HG03469 (cell line): Measurements from ENCODE around the gene PICALM.

ENCODE experiments used
- ATAC-seq: cut with Tn5 transposase; IDR thresholded peaks from one replicate; pipeline ENCODE4 v1.9.1; 2021; ENCODE audit warnings: mild to moderate bottlenecking, moderate library complexity, moderate number of reproducible peaks; ENCODE audit not compliant: unreplicated experiment

Gene PICALM

GRCh38 chr11:86081455-86081854, 12.6 kb upstream of the PICALM start:
- no peak for ATAC-seq

- ATAC-seq, result no peak
These were observed 10.5 kb upstream of the PICALM start for GRCh38 chr11:86079421-86079820.

GRCh38 chr11:86073948-86074347, 5.1 kb upstream of the PICALM start:
- ATAC-seq, result no peak

- no peak for ATAC-seq
These were observed 3.3 kb upstream of the PICALM start for GRCh38 chr11:86072211-86072610.

GRCh38 chr11:86070142-86071056, 1.5 kb upstream of the PICALM start:
- ATAC-seq, result no peak

GRCh38 chr11:86069408-86070101, 671 bp upstream of the PICALM start:
- no peak for ATAC-seq

GRCh38 chr11:86068138-86068871, 579 bp downstream of the PICALM start:
- ATAC-seq, result no peak

GRCh38 chr11:86067851-86068137, 1.1 kb downstream of the PICALM start:
- ATAC-seq, result no peak

GRCh38 chr11:86067009-86067850, 1.7 kb downstream of the PICALM start:
- ATAC-seq, result no peak

- no peak for ATAC-seq
These were observed 2.3 kb downstream of the PICALM start for GRCh38 chr11:86066657-86067008.

GRCh38 chr11:86066033-86066432, 2.9 kb downstream of the PICALM start:
- ATAC-seq, result no peak

GRCh38 chr11:86064220-86064803, 4.6 kb downstream of the PICALM start:
- ATAC-seq, result no peak

- ATAC-seq, result no peak
These were observed 5.3 kb downstream of the PICALM start for GRCh38 chr11:86063536-86063935.

- no peak for ATAC-seq
These were observed 6.2 kb downstream of the PICALM start for GRCh38 chr11:86062719-86063118.

- no peak for ATAC-seq
These were observed 7.2 kb downstream of the PICALM start for GRCh38 chr11:86061483-86062205.

- ATAC-seq, result no peak
These were observed 8.3 kb downstream of the PICALM start for GRCh38 chr11:86060544-86060943.

- ATAC-seq, result no peak
These were observed 10.5 kb downstream of the PICALM start for GRCh38 chr11:86058360-86058759.

- ATAC-seq, result peak; percentile 39
These were observed 12.5 kb downstream of the PICALM start for GRCh38 chr11:86056351-86056854.
